Inflammatory macrophage (primary cell): ENCODE data around the gene ANKRD9.

Experiments
- DNase-seq, 2 donors: peaks; one replicate each; pipeline ENCODE4 v3.0.0-alpha.2; 2020 to 2022

ANKRD9 gene

DNA sequence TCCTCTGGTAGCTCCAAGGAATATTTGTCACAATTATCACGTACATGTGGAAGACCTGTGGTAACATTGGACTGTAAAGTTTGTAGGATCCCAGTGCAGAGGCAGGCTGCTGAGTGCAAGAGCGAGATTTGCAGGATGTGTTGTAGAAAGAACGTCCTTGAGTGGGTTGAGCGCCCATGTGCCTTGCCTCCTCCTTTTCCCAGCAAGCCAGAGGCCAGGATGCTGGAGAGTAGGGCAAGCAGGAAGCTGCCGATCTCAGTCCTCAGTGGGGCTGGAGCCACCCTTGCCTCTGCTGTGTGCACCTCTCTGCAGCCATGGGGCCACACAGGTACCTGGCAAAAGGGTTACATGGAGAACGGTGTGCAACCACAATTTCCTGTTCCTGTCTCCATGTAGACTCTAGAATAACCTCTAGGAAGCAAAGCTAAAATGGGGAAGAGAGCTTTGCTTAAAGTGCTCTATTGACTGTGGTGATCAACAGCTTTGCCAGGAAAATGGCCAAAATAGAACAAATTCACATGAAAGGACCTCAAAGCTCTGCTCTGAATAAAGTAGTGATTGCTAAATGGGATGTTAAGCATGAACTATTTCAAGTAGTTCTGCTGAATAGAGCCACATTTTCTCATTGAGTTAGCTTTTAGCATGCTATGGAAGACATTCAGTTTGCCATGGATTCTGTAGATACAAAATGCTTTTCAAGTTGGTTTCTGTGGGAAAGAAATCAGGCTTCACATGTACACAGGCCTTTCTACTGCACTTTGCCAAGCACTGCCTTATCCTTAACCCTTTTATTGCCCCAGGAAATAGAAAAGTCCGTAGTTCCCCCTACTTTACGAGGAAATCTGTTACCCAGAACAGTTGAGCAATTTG, 37.4 kb downstream of the ANKRD9 start:
- DNase-seq, result no peak

DNA sequence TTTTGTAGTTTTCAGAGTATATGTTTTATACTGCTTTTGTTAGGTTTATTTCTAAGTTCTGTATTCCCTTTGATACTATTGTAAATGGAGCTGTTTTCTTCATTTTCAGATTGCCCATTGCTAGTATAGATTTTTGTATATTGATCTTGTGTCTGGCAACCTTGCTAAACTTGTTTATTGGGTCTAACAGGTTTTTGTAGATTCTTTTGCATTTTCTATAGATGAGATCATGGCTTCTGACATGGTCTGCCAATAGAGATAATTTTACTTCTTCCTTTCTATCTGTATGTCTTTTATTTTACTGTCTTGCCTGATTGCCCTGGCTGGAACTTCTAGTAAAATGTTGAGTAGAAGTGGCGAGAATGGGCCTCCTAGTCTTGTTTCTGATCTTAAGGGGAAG, 40.3 kb downstream of the ANKRD9 start:
- DNase-seq, result no peak

DNA sequence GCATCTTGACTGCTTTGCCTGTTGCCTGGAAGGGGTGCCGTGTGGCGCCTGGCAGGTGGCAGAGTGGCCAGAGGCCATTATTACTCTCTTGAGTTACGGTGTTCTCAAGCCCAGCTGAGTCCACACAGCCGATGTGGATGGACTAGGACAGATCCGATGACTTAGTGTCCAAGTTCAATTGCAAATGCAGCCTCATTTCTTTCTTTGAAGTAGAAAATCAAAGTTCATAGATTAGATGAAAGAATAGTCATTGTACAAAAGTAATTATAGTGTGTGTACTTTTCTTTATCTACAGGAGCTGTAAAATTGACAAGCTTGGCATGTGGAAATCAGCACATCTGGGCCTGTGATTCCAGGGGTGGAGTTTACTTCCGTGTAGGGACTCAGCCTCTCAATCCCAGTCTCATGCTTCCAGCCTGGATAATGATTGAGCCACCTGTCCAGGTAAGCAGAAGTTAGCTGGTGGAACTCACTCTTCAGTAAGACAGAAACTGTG, 44.7 kb downstream of the ANKRD9 start:
- no peak for DNase-seq

DNA sequence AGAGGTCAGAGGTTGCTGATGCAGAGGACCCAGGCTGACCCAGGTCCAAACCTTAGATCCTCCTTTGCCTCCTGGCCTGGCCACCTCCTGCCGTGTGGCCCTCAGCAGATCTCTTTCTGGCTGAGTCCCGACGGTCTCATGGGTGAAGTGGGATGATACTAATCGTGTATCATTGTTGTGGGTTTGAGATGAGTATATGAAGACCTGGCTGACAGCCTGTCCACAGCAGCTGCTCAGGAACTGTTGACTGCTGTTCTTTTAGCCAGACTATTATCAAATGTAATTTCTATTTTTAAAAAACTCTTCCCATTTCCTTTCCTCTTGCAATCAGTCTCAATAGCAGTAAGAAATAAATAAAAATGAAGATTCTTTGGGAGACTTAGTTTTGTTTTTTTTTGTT, 45.6 kb downstream of the ANKRD9 start:
- no peak for DNase-seq

DNA sequence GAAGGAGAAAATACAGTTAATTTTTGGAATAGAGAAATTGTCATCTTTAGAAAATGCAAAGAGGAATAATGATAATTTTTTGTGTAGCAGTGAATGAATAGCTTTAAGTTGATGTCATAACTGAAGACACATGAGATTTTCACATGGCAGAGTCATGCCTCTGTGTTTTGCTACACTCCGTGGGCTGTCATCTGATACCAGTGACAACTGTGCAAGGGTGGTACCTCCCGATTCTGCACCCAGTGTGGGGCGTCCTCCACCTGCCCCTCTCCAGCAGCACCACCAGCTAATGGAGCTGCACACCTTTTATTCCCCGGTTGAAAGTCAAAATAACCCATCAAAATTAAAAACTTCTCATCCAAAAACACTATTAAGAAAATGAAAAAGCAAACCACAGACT, 47.2 kb downstream of the ANKRD9 start:
- no peak for DNase-seq

DNA sequence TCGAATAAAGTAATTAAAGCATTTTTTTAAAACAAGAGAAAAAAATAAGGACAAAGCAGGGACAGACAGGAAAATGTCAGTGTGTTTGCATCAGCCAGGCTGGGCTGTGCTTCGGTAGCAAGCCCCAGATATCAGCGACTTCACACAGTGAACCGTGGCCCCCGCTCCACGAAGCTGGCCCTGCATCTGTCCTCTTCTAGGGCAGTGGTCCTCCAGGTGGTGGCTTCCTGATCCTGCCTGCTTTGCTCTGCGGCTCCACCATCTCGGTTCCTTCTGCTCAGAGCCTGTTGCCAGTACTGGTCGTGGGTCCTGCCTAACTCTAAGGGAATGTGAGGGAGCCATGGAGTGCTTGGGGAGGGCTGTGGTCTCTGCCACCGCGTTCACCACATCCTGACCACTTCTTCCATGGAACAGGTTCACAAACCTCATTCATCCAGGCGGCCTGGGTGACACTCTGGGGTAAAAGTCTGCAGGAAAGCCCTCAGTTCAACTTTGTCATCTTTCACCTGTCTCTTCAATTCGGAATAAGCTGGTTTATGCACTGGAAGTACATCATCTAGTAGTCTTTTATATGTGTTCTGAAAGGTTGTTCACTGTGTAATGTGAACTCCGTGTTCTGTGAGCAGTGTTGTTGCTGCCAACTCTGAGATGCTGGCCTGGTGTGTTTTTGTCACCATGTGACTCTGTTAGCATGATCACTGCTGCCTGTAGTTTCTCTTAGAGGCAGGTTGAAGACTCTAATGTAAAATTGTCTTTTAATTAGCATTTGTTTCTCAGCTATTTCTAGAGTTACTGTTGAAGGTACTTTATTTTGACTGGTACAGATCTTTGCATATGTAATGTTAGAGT, 47.9 kb downstream of the ANKRD9 start:
- DNase-seq, result no peak

DNA sequence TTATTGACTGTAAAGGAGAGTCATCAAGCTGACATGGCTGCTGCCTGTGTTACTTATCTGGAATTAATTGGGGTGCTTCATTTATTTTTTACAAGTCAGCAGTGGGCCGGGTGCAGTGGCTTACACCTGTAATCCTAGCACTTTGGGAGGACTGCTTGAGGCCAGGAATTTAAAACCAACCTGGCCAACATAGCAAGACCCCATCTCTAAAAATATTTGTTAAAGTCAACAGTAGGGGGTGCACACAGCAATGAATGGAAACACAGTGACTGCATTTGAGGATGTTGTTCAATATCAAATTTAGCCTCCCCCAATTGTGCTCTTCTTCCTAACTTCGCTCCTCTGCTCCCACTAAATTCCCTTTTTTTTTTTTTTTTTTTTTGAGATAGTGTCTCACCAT, 52.1 kb downstream of the ANKRD9 start:
- no peak for DNase-seq

DNA sequence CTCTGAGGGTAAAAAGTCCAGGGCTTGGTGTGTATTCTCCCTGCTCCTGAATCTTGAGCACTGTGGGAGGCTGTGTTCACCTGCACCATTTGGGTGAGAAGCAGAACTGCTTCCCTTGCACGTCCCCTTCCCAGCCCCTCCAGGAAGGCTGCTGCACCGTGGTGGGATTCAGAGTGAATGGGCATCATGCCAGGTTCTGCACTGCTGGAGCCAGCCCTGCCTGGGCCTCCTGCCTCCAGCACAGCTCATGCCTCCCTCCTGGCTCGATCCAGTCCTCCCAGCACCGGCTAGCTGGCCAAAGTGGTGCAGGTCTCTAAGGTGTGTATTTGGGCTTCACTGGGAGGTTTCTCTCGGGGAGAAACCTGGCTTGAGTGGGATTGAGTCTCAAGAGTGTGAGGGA, 54.9 kb downstream of the ANKRD9 start:
- DNase-seq, result no peak

DNA sequence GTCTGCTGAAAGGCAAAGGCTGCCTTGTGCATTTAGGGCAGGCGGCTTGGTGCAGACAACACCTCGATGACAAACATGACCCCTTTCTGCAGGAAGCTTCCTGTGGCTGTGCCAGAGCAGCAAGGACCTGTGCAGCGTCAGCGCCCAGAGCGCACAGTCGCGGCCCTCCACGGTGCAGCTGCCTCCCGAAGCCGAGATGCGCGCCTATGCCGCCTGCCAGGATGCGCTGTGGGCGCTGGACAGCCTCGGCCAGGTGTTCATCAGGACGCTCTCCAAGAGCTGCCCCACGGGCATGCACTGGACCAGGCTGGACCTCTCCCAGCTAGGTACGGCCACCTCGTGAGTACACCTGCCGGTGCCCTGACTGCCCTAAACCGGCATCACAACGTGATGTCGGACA, 57.3 kb downstream of the ANKRD9 start:
- no peak for DNase-seq
